ENCODE measurements around the gene YTHDF1.

DNA sequence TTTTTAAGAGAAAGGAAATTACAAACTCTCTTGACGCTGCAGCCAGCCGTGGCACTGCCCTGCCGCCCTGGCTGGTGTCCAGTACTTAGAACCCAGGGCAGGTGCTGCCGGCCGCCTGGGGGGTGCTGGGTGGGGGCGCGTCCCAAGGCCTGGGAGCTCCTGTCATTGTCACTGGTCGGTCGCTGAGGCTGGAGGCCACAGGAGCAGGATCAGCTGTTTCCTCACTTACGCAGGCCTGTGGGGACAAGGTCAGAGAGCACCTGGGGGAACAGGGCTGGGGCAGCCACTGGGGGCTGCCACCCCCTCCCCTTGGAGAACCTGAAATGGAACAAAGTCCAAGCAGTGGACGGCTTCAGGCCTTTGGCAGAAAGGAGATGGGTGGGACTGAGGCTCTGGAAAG is 25.3 kb upstream of the YTHDF1 start:
- TF ChIP-seq, protein P1, sequence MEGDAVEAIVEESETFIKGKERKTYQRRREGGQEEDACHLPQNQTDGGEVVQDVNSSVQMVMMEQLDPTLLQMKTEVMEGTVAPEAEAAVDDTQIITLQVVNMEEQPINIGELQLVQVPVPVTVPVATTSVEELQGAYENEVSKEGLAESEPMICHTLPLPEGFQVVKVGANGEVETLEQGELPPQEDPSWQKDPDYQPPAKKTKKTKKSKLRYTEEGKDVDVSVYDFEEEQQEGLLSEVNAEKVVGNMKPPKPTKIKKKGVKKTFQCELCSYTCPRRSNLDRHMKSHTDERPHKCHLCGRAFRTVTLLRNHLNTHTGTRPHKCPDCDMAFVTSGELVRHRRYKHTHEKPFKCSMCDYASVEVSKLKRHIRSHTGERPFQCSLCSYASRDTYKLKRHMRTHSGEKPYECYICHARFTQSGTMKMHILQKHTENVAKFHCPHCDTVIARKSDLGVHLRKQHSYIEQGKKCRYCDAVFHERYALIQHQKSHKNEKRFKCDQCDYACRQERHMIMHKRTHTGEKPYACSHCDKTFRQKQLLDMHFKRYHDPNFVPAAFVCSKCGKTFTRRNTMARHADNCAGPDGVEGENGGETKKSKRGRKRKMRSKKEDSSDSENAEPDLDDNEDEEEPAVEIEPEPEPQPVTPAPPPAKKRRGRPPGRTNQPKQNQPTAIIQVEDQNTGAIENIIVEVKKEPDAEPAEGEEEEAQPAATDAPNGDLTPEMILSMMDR (tag by site-specific recombination; IDR thresholded peaks at IDR 0.05) = no peak
- TF ChIP-seq ZNF335 (tag by site-specific recombination; conservative IDR thresholded peaks at IDR 0.05) = no peak
- no peak for TF ChIP-seq KLF9 (tag by site-specific recombination; IDR thresholded peaks at IDR 0.05; ENCODE audit: low read depth)
- TF ChIP-seq ZNF596 (tag by site-specific recombination; IDR thresholded peaks at IDR 0.05) = no peak
- no peak for TF ChIP-seq ZNF423 (tag by site-specific recombination; IDR thresholded peaks at IDR 0.05)
- no peak for TF ChIP-seq ZNF561 (tag by site-specific recombination; IDR thresholded peaks at IDR 0.05; ENCODE audit: borderline replicate concordance)
